Ovary (tissue), 9 donors: ENCODE results near the gene ATP6AP1. TPM values are rescaled to one million over a fixed set of nuclear protein-coding genes. Genes with fewer than 3 reads are reported as not detected.

Experiments
- DNase-seq, 5 donors: peaks; one replicate each; pipeline ENCODE4 v3.0.0-alpha.2; 2019 to 2020
- H3K27ac ChIP-seq, 2 donors: fragments of 200-600 bp; one replicate each; pipeline versions ENCODE4 v1.5.1 to v1.8.0; 2019 to 2022
- H3K27me3 ChIP-seq: fragments of 200-600 bp; one replicate; pipeline ENCODE4 v1.8.0; 2022
- H3K36me3 ChIP-seq: fragments of 200-600 bp; sonication (generic); one replicate; pipeline ENCODE4 v1.5.1; 2019
- H3K4me1 ChIP-seq: one replicate; pipeline ENCODE4 v1.8.1; 2013; ENCODE audit warnings: mild to moderate bottlenecking, moderate library complexity; ENCODE audit not compliant: insufficient read depth
- H3K4me3 ChIP-seq: fragments of 200-600 bp; sonication (generic); one replicate; pipeline ENCODE4 v1.5.1; 2017
- H3K9me3 ChIP-seq, 2 donors: fragments of 200-600 bp in 1 of 2; sonication (generic) in 1 of 2; one replicate each; pipeline versions ENCODE4 v1.5.1 to v1.8.1; 2013 to 2019; ENCODE audit warnings: mild to moderate bottlenecking in 1 of 2, moderate library complexity in 1 of 2
- CTCF ChIP-seq, 3 donors: fragments of 450-650 bp in 2 of 3; fragments of 200-600 bp in 1 of 3; IDR thresholded peaks; one replicate each; pipeline versions ENCODE4 v1.5.1 to v1.8.0; 2016 to 2022; ENCODE audit warnings: antibody characterized with exemption in 3 of 3, mild to moderate bottlenecking in 1 of 3
- EP300 ChIP-seq: sonication (generic); formaldehyde crosslinking; IDR thresholded peaks from one replicate; pipeline ENCODE4 v1.6.1; 2017; ENCODE audit warnings: antibody characterized with exemption
- POLR2A ChIP-seq: fragments of 450-650 bp; IDR thresholded peaks from one replicate; pipeline ENCODE4 v1.6.1; 2017; ENCODE audit warnings: antibody characterized with exemption, mild to moderate bottlenecking, moderate library complexity
- whole genome bisulfite sequencing, 3 donors: extraction: QIAGEN DNeasy Blood & Tissue Kit in 1 of 3; methylation state at CpG; one replicate each; pipeline versions ENCODE4 v1.1.5 to v1.1.7; 2013 to 2017; 5-methylcytosine and 5-hydroxymethylcytosine counted together
- intact Hi-C, 4 donors: fragments of 100-400 bp; cut with DNase I; formaldehyde crosslinking; loops; one replicate each; pipeline versions ENCODE4 v1.11.0 to v1.15.1; 2022 to 2023
- polyA plus RNA-seq, 2 donors: library from polyadenylated mRNA; stranded (reverse); fragments of 200-250 nt in 1 of 2; fragments of 350-450 nt in 1 of 2; fragmentation: Illumina TruSeq in 1 of 2; extraction: RNeasy Lipid Tissue Mini Kit (QIAGEN cat#74804) in 1 of 2; gene quantifications; one replicate each; pipeline ENCODE4 v1.2.3, GENCODE V29; 2013 to 2014
- total RNA-seq, 7 donors: library from RNA; depleted of rRNA in 2 of 7; stranded (reverse); fragments of >200 nt in 2 of 7; fragmentation: NEBNext Ultra II Directional in 3 of 7; extraction: Animal tissue kit (Norgen Biotek cat#: 25700) in 3 of 7; gene quantifications; one replicate each; pipeline versions ENCODE4 v1.1.0 to v1.2.4, GENCODE V29; 2016 to 2023
- donor health status: DM: no; HTN: no; CAD: no; lungs with moderate emphysema.
- donor health status: DM: no; HTN: no; CAD: no.
- donor health status: Bipolar disorder and iron deficiency.
- donor health status: DM: yes; HTN: yes; CAD: no.
- donor health status: DM: no; HTN: no; CAD: no.
- donor health status: DM: yes; HTN: yes; CAD: no.

ATP6AP1 gene
- total and polyA plus RNA-seq, 9 donors, result 29.6 to 77.8 (median 58.6) TPM

GRCh38 chrX:154432210-154432609 is 3.7 kb downstream of the ATP6AP1 start:
- DNase-seq, result no peak
- no peaks in the 10 kb centered on the region for H3K4me1 ChIP-seq
- intact Hi-C loops, result no loop called here
- H3K4me3 ChIP-seq, result no peak overlapping the region
- H3K9me3 ChIP-seq, result no peaks in the 10 kb centered on the region
- no peak overlapping the region for H3K27ac ChIP-seq
- WGBS, 3 donors, result 77 to 84% (median 82%) methylated on average over 8 of the region's 8 CpGs
- TF ChIP-seq CTCF (IDR thresholded peaks at IDR 0.05) (no peak), EP300 (no peak), POLR2A (no peak)
- no peaks in the 10 kb centered on the region for H3K27me3 ChIP-seq
- H3K36me3 ChIP-seq, result no peaks in the 10 kb centered on the region

GRCh38 chrX:154433605-154434004 is 5.1 kb downstream of the ATP6AP1 start:
- Histone ChIP-seq H3K36me3 (no peaks in the 10 kb centered on the region), H3K9me3 (no peaks in the 10 kb centered on the region), H3K4me3 (no peak overlapping the region), H3K4me1 (peaks cover 6% of the 10 kb centered on the region), H3K27me3 (no peaks in the 10 kb centered on the region), H3K27ac (no peak overlapping the region)
- no peak for TF ChIP-seq EP300
- TF ChIP-seq CTCF (IDR thresholded peaks at IDR 0.05), result no peak
- no peak for TF ChIP-seq POLR2A
- DNase-seq, result no peak
- intact Hi-C loops, result no loop called here
- WGBS, 3 donors, result 78 to 86% (median 80%) methylated on average over 7 of the region's 7 CpGs

- peaks cover 6% of the 10 kb centered on the region for H3K4me1 ChIP-seq
- no peak for TF ChIP-seq CTCF (IDR thresholded peaks at IDR 0.05)
- no peak for TF ChIP-seq EP300
- no peak for TF ChIP-seq POLR2A
- no peaks in the 10 kb centered on the region for H3K27me3 ChIP-seq
- H3K27ac ChIP-seq, result no peak overlapping the region
- 73 to 80% (median 77%) methylated on average over 7 of the region's 7 CpGs for WGBS, 3 donors
- H3K4me3 ChIP-seq, result no peak overlapping the region
- DNase-seq, result no peak
- no peaks in the 10 kb centered on the region for H3K36me3 ChIP-seq
- intact Hi-C loops, result no loop called here
- H3K9me3 ChIP-seq, result no peaks in the 10 kb centered on the region
Observed at GRCh38 chrX:154434394-154435168, 6.1 kb downstream of the ATP6AP1 start.

- intact Hi-C loops, result no loop called here
- WGBS, 3 donors, result 87 to 94% (median 89%) methylated on average over 19 of the region's 19 CpGs
- H3K4me1 ChIP-seq, result peaks cover 6% of the 10 kb centered on the region
- H3K27me3 ChIP-seq, result no peaks in the 10 kb centered on the region
- DNase-seq, result no peak
- H3K27ac ChIP-seq, result no peak overlapping the region
- no peaks in the 10 kb centered on the region for H3K9me3 ChIP-seq
- TF ChIP-seq POLR2A, result no peak
- TF ChIP-seq EP300, result no peak
- TF ChIP-seq CTCF (IDR thresholded peaks at IDR 0.05), result no peak
- no peaks in the 10 kb centered on the region for H3K36me3 ChIP-seq
- H3K4me3 ChIP-seq, result no peak overlapping the region
Observed at GRCh38 chrX:154435171-154435733, 6.8 kb downstream of the ATP6AP1 start.
